Thyroid gland (tissue), 4 donors: ENCODE measurements around the gene ZNF746. TPM values are rescaled to one million over a fixed set of nuclear protein-coding genes. Genes with fewer than 3 reads are reported as not detected.

Experiments
- DNase-seq, 2 donors: peaks; one replicate each; pipeline ENCODE4 v3.0.0-alpha.2; 2019
- H3K27ac ChIP-seq, 3 donors: fragments of 200-600 bp; sonication (generic); 1 replicate in 2 of 3; 2 replicates in 1 of 3; pipeline ENCODE4 v1.5.1; 2016 to 2019; ENCODE audit warnings: mild to moderate bottlenecking in 1 of 3, moderate library complexity in 1 of 3
- H3K27me3 ChIP-seq: fragments of 200-600 bp; sonication (generic); one replicate; pipeline ENCODE4 v1.5.1; 2019
- H3K36me3 ChIP-seq, 2 donors: fragments of 200-600 bp; sonication (generic); one replicate each; pipeline ENCODE4 v1.5.1; 2016 to 2019
- H3K4me1 ChIP-seq, 2 donors: fragments of 200-600 bp; sonication (generic); one replicate each; pipeline ENCODE4 v1.5.1; 2017 to 2019
- H3K4me3 ChIP-seq, 3 donors: fragments of 200-600 bp; sonication (generic); replicated peaks in 1 of 3; 1 replicate in 2 of 3; 2 replicates in 1 of 3; pipeline ENCODE4 v1.5.1; 2016; ENCODE audit warnings: mild to moderate bottlenecking in 1 of 3
- H3K9me3 ChIP-seq: fragments of 200-600 bp; sonication (generic); one replicate; pipeline ENCODE4 v1.5.1; 2017
- CTCF ChIP-seq, 6 experiments: fragments of 200-600 bp in 3 of 6; fragments of 450-650 bp in 3 of 6; sonication (generic) in 3 of 6; IDR thresholded peaks; one replicate each; pipeline ENCODE4 v1.5.1; 2016 to 2019; ENCODE audit warnings: antibody characterized with exemption in 6 of 6, mild to moderate bottlenecking in 2 of 6, inconsistent platforms in 1 of 6, moderate library complexity in 1 of 6
- POLR2A ChIP-seq, 2 donors: fragments of 450-650 bp; IDR thresholded peaks; one replicate each; pipeline ENCODE4 v1.6.1; 2017; ENCODE audit warnings: antibody characterized with exemption in 2 of 2, mild to moderate bottlenecking in 2 of 2, moderate library complexity in 1 of 2
- WGBS, 2 donors: methylation state at CpG; one replicate each; pipeline ENCODE4 v1.1.5; 2017; 5-methylcytosine and 5-hydroxymethylcytosine counted together
- intact Hi-C: fragments of 100-400 bp; cut with DNase I; formaldehyde crosslinking; loops from one replicate; pipeline ENCODE4 v1.15.1; 2023
- total RNA-seq, 4 donors: library from RNA; depleted of rRNA; stranded (reverse); fragments of >200 nt; gene quantifications; one replicate each; pipeline ENCODE4 v1.2.3, GENCODE V29; 2016

ZNF746 gene
- total RNA-seq, 4 donors from 2014 or later, result 19.5 to 27.7 (median 24.0) TPM

DNA sequence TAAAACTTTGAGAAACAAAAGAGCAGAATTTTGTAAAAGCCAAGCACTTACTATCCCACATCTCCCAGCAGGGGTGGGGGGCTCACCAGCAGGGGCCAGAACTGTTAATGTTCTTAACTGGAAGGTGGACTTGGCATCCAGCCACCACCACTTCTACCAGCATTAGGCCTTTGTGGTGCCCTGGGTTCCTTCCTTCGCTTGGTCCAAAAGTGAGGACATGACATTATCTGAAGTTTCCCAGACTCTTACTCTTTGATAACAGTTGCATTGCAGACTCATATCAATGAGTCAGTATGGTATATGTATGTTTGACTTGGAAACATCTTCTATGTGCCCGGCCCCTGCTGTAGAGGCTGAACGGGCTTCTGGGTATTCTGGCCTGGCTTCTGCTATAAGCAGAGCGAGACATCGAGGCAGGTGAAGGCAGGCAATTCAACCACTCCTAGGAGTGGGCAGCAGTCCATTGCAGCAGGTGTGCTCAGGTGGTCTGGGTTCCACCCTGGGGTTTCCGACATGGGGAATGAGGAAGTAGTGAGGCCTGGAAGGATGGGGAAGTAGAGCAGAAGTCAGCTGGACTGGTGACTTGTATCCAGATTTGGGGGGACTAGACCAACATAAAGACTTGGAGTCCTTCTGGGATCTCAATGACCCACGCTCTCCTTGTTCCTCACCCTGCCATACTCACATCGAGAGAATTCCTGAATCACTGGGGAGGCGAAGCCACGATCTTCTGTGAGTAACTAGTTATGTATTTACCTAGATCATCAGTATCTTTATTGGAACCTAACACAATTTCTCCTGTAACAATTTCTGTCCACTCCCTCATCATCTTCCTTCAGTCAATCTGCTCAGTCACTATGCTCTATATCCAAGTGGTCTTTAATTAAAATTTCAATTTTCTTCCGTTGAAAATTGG lies 40.8 kb downstream of the ZNF746 start:
- TF ChIP-seq POLR2A (IDR thresholded peaks at IDR 0.05) (no peak), CTCF (IDR thresholded peaks at IDR 0.05) (no peak)
- peaks cover 5 to 12% of the 10 kb centered on the region in 2 donors for H3K4me1 ChIP-seq
- 90 to 93% methylated on average over 11 of the region's 11 CpGs for WGBS, 2 donors
- H3K27ac ChIP-seq, result no peak overlapping the region
- intact Hi-C loops, result no loop called here
- H3K36me3 ChIP-seq, result peaks cover 17 to 24% of the 10 kb centered on the region in 2 donors
- no peaks in the 10 kb centered on the region for H3K9me3 ChIP-seq
- H3K4me3 ChIP-seq, result no peak overlapping the region
- H3K27me3 ChIP-seq, result no peaks in the 10 kb centered on the region
- DNase-seq, result no peak

GRCh38 chr7:149455175-149455950 lies 42.2 kb downstream of the ZNF746 start:
- Histone ChIP-seq H3K27ac (no peak overlapping the region), H3K4me3 (no peak overlapping the region), H3K36me3 (peaks cover 27 to 31% of the 10 kb centered on the region in 2 donors), H3K27me3 (no peaks in the 10 kb centered on the region), H3K4me1 (peaks cover 5 to 12% of the 10 kb centered on the region in 2 donors), H3K9me3 (no peaks in the 10 kb centered on the region)
- intact Hi-C loops, result no loop called here
- TF ChIP-seq CTCF (IDR thresholded peaks at IDR 0.05) (no peak), POLR2A (IDR thresholded peaks at IDR 0.05) (no peak)
- DNase-seq, result no peak
- WGBS, 2 donors, result 91 to 93% methylated on average over 21 to 24 of the region's 24 CpGs

DNA sequence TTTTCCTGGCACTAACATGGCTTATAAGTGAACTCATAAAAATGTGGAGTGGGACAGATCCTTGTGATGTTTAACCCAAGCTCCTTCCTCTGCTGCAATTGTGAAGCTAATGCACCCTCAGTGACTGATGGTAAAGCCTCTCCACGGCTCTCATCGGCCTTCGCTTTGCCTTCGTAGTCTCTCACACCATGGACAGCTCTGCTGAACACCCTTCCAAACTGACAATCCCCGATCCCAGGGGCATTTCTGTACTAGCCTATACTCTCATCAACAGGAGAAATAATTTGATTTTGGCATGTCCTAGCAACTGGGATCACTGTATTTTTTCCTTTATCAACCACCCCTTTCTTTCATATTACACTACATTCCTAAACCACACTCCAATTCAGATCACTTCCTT lies 42.9 kb downstream of the ZNF746 start:
- intact Hi-C loops, result no loop called here

DNA sequence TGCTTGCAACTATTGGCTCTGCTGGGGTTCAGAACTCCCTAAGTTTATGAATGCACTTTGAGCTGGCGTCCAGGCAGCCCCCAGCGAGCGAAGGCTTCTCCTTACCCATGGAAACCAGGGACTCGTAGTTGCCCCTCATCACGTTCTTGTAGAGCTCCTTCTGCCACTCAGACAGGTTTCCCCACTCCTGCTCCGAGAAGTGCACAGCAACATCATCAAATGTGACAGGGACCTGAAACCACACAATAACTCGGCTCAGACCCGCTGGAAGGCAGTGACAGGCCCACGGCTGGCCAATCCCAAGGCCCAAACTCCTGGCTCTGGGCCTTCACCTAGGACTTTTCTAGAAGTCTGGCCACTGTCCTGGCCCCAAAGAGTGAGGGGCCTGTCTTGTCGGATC lies 43.6 kb downstream of the ZNF746 start:
- Histone ChIP-seq H3K9me3 (no peaks in the 10 kb centered on the region), H3K27ac (no peak overlapping the region), H3K4me1 (peaks cover 5 to 7% of the 10 kb centered on the region in 2 donors), H3K27me3 (no peaks in the 10 kb centered on the region), H3K4me3 (no peak overlapping the region), H3K36me3 (peaks cover 40 to 44% of the 10 kb centered on the region in 2 donors)
- TF ChIP-seq POLR2A (IDR thresholded peaks at IDR 0.05) (no peak), CTCF (IDR thresholded peaks at IDR 0.05) (no peak)
- DNase-seq, result no peak
- intact Hi-C loops, result no loop called here
- WGBS, 2 donors, result 92 to 95% methylated on average over 10 of the region's 10 CpGs

More for the DNA sequence above, 42.9 kb downstream of the ZNF746 start:
- DNase-seq, result no peak
- no peak overlapping the region for H3K27ac ChIP-seq
- peaks cover 5 to 12% of the 10 kb centered on the region in 2 donors for H3K4me1 ChIP-seq
- H3K4me3 ChIP-seq, result no peak overlapping the region
- no peak for TF ChIP-seq POLR2A (IDR thresholded peaks at IDR 0.05)
- no peak for TF ChIP-seq CTCF (IDR thresholded peaks at IDR 0.05)
- H3K36me3 ChIP-seq, result peaks cover 33 to 37% of the 10 kb centered on the region in 2 donors
- WGBS, 2 donors, result 95 to 97% methylated on average over 5 of the region's 5 CpGs
- H3K27me3 ChIP-seq, result no peaks in the 10 kb centered on the region
- no peaks in the 10 kb centered on the region for H3K9me3 ChIP-seq
